GM12878 (cell line): ENCODE data around the gene DNAJC5. TPM values are rescaled to one million over a fixed set of nuclear protein-coding genes. Genes with fewer than 3 reads are reported as not detected.

Experiments
- ATAC-seq: fragments of 200-7000 bp; cut with Tn5 transposase; 3 replicates; pipeline ENCODE4 v1.9.1; 2020; ENCODE audit warnings: mild to moderate bottlenecking, moderate library complexity
- BruUV-seq: library from RNA; stranded (reverse); fragments of 400-500 nt; replicated peaks from 2 replicates; lab custom pipeline; 2021; lab: Mats Ljungman, UMichigan
- CTCF ChIA-PET: fragments of 300-600 bp; sonication (Branson Sonifier 250); formaldehyde crosslinking; extraction: SDS; loops from one replicate; lab custom pipeline; 2021; ENCODE audit warnings: inconsistent platforms; lab: Yijun Ruan, JAX
- POLR2A ChIA-PET: fragments of 350-600 bp; formaldehyde crosslinking; extraction: SDS; loops from one replicate; lab custom pipeline; 2021; ENCODE audit warnings: inconsistent platforms; lab: Charles Lee
- RAD21 ChIA-PET: fragments of 300-600 bp; sonication (Branson Sonifier 250); formaldehyde crosslinking; loops from one replicate; lab custom pipeline; 2023; ENCODE audit warnings: antibody characterized with exemption; ENCODE audit not compliant: unreplicated experiment; lab: Charles Lee
- SMC1A ChIA-PET: fragments of 300-600 bp; sonication (Branson Sonifier 250); formaldehyde crosslinking; loops from one replicate; lab custom pipeline; 2023; ENCODE audit not compliant: unreplicated experiment, uncharacterized antibody; lab: Charles Lee
- DNase-seq: peaks from one replicate; pipeline ENCODE4 v3.0.0-alpha.2; 2011; ENCODE audit warnings: low read depth, low spot score
- FAIRE-seq: peaks from 3 replicates; lab custom pipeline; 2011; peaks lifted over from hg19 to GRCh38; lab: Jason Lieb, UNC
- H2AFZ ChIP-seq: 2 replicates; pipeline ENCODE4 v1.6.0; 2011; ENCODE audit warnings: low read depth, low read length, control low read depth; ENCODE audit not compliant: control insufficient read depth
- H3K27ac ChIP-seq: 2 replicates; pipeline ENCODE4 v1.5.1; 2011; ENCODE audit warnings: control low read depth; ENCODE audit not compliant: control insufficient read depth, insufficient read depth
- H3K27me3 ChIP-seq, 2 experiments: replicated peaks in 1 of 2; 2 replicates each; pipeline versions ENCODE4 v1.6.0 to v1.6.1; 2011; ENCODE audit warnings: low read length in 1 of 2; ENCODE audit not compliant: control insufficient read depth in 2 of 2, insufficient read depth in 2 of 2
- H3K36me3 ChIP-seq, 2 experiments: 2 replicates each; pipeline ENCODE4 v1.5.1; 2011; ENCODE audit warnings: low read length in 1 of 2; ENCODE audit not compliant: control insufficient read depth in 2 of 2, insufficient read depth in 2 of 2
- H3K4me1 ChIP-seq: 2 replicates; pipeline ENCODE4 v1.6.1; 2011; ENCODE audit warnings: mild to moderate bottlenecking, low read length, moderate library complexity, mixed read lengths; ENCODE audit not compliant: control insufficient read depth, insufficient read depth
- H3K4me2 ChIP-seq: 2 replicates; pipeline ENCODE4 v1.6.0; 2011; ENCODE audit warnings: control low read depth; ENCODE audit not compliant: control insufficient read depth, insufficient read depth
- H3K4me3 ChIP-seq: fragments of 200-600 bp; sonication (generic); 2 replicates; pipeline ENCODE4 v1.5.1; 2016
- H3K79me2 ChIP-seq: 2 replicates; pipeline ENCODE4 v1.6.0; 2011; ENCODE audit warnings: low read length; ENCODE audit not compliant: control insufficient read depth, insufficient read depth
- H3K9ac ChIP-seq: 2 replicates; pipeline ENCODE4 v1.8.0; 2011; ENCODE audit warnings: low read length, control low read depth, mixed read lengths; ENCODE audit not compliant: control insufficient read depth, insufficient read depth
- H3K9me3 ChIP-seq: replicated peaks from 3 replicates; pipeline ENCODE4 v1.5.1; 2011; ENCODE audit warnings: mild to moderate bottlenecking, low read length; ENCODE audit not compliant: control insufficient read depth, insufficient read depth
- H4K20me1 ChIP-seq: 2 replicates; pipeline ENCODE4 v1.6.0; 2011; ENCODE audit not compliant: control insufficient read depth, insufficient read depth
- BRCA1 ChIP-seq: IDR thresholded peaks from 2 replicates; pipeline ENCODE4 v1.6.1; 2011; ENCODE audit warnings: low read depth, low read length, improper control_type of control experiment
- IRF4 ChIP-seq: IDR thresholded peaks from 2 replicates; pipeline ENCODE4 v1.6.1; 2011; ENCODE audit warnings: low read depth, low read length
- RAD51 ChIP-seq: fragments of 450-650 bp; IDR thresholded peaks from 2 replicates; pipeline ENCODE4 v1.6.1; 2016; ENCODE audit warnings: moderate library complexity, mild to moderate bottlenecking, inconsistent platforms
- SMARCA5 ChIP-seq: fragments of 450-650 bp; IDR thresholded peaks from 2 replicates; pipeline ENCODE4 v1.6.1; 2017; ENCODE audit warnings: mild to moderate bottlenecking
- YY1 ChIP-seq: IDR thresholded peaks from 2 replicates; pipeline ENCODE4 v1.6.1; 2011; ENCODE audit warnings: low read depth, mild to moderate bottlenecking, low read length
- WGBS: methylation state at CpG from one replicate; pipeline ENCODE4 v1.1.6; 2016; ENCODE audit warnings: low lambda C conversion rate; ENCODE audit not compliant: insufficient replicate concordance, insufficient coverage; ENCODE audit errors: missing lambda C conversion rate; 5-methylcytosine and 5-hydroxymethylcytosine counted together
- in situ Hi-C: fragments of 300-500 bp; cut with MboI; formaldehyde crosslinking; loops from 9 replicates; pipeline ENCODE4 v1.14.3; 2018; ENCODE audit warnings: mixed read lengths
- intact Hi-C: fragments of 100-400 bp; cut with micrococcal nuclease; formaldehyde crosslinking; loops from one replicate; pipeline ENCODE4 v1.14.2; 2022; ENCODE audit not compliant: unreplicated experiment
- polyA plus RNA-seq, 11 experiments: library from polyadenylated mRNA; depleted of rRNA in 4 of 11; unstranded in 6 of 11; stranded (reverse) in 5 of 11; fragments of >200 nt; fragmentation: Nextera tagmentation in 4 of 11; fragmentation: Illumina TruSeq in 1 of 11; extraction: Ambion mirVana in 4 of 11; extraction: Trizol in 1 of 11; gene quantifications; 1 replicate in 1 of 11; 2 replicates in 10 of 11; pipeline versions ENCODE4 v1.2.1 to v1.2.3, GENCODE V29; 2011 to 2016; ENCODE audit warnings: inconsistent platforms in 2 of 11, missing spikeins in 2 of 11, low read depth in 1 of 11
- total RNA-seq, 4 experiments: library from RNA; depleted of rRNA in 3 of 4; stranded (reverse); fragments of >200 nt in 3 of 4; fragmentation: Illumina TruSeq in 1 of 4; extraction: Trizol in 1 of 4; gene quantifications; 2 replicates each; pipeline versions ENCODE4 v1.2.1 to v1.2.3, GENCODE V29; 2013 to 2021
- TF ChIP-seq, protein P1 (sequence below): fragments of 450-650 bp; IDR thresholded peaks from 2 replicates; pipeline ENCODE4 v1.6.1; 2017; ENCODE audit warnings: mild to moderate bottlenecking, moderate library complexity
- TF ChIP-seq, protein P2 (sequence below): IDR thresholded peaks from 2 replicates; pipeline ENCODE4 v1.6.1; 2011; ENCODE audit warnings: low read depth, mild to moderate bottlenecking, low read length, moderate library complexity, borderline replicate concordance; ENCODE audit errors: extremely low read depth

Gene DNAJC5
- total and polyA plus RNA-seq, 10 of the 15 experiments (the other 5 are each of a cell fraction or from before 2014, with no cell fraction given): 0.69 to 36.8 (median 17.0) TPM

DNA sequence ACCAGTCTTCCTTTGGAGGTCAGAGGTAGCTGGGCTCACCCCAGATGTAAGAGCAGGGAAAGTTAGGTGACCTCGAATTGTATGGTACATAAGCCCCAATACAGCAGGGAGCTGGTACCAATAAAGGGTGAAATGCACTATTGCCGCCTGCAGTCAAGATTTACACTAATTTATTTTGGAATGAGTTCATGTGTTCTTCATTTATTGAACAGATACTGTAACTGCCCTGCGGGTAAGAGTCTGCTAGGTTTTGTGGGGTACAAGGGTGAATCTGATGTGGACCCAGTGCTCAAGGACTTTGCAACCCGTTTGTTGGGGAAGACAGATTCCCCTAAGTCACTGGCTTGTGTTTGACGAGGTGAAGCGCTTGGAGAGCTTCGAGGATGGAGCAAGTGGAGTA is 2.5 kb upstream of the DNAJC5 start:
- in situ Hi-C loops: no loop called here
- ChIA-PET POLR2A (no interaction called here), SMC1A (no interaction called here), RAD21 (no interaction called here), CTCF (no interaction called here)
- no TSS peak for BruUV-seq
- no peaks in the 10 kb centered on the region for H3K27me3 ChIP-seq
- DNase-seq (no peak), FAIRE-seq (no peak), ATAC-seq (no peak)
- no peak overlapping the region for H3K9ac ChIP-seq
- 92% methylated on average over 7 of the region's 7 CpGs for WGBS
- no peak overlapping the region for H2AFZ ChIP-seq
- intact Hi-C loops: no loop called here
- TF ChIP-seq SMARCA5: no peak
- no peak overlapping the region for H3K4me2 ChIP-seq
- H3K4me1 ChIP-seq: peaks cover 7% of the 10 kb centered on the region
- peaks cover 22% of the 10 kb centered on the region for H3K79me2 ChIP-seq
- H4K20me1 ChIP-seq: peaks cover 5% of the 10 kb centered on the region; the same call in 1 of the 2 replicates
- H3K9me3 ChIP-seq: no peaks in the 10 kb centered on the region
- peaks cover 8 to 13% of the 10 kb centered on the region in 2 experiments for H3K36me3 ChIP-seq
- H3K27ac ChIP-seq: no peak overlapping the region
- no peak overlapping the region for H3K4me3 ChIP-seq

DNA sequence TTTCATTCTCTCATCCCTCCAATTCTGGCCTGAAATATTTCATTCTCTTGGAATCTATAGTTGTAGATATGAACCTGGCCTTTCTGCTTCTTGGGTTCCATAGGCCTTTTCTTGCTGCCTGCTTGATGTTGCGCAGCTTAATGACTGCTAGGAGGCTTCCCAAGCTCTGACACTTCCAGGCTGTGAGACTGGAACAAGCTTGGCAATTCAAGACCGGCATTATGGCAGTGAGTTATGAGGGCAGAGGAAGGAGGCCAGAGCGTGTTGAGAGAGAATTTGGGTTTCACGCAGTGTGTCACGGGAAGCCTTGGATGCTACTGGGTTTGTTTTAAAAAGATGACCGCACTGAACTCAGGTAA is 948 bp upstream of the DNAJC5 start:
- no peak overlapping the region for H3K4me3 ChIP-seq
- intact Hi-C loops: no loop called here
- in situ Hi-C loops: no loop called here
- ChIA-PET RAD21 (interaction anchor here (1.5 kb wide), 1 partner anchor 186 kb away, joined by 3 read pairs; the partner anchor contains the start of genes ARFRP1 and ZGPAT), CTCF (no interaction called here), POLR2A (no interaction called here), SMC1A (interaction anchor here (1.4 kb wide), 1 partner anchor 28 kb away, joined by 6 read pairs; the partner anchor contains the start of gene TPD52L2)
- ATAC-seq (no peak), FAIRE-seq (no peak), DNase-seq (no peak)
- TF ChIP-seq, protein P1, sequence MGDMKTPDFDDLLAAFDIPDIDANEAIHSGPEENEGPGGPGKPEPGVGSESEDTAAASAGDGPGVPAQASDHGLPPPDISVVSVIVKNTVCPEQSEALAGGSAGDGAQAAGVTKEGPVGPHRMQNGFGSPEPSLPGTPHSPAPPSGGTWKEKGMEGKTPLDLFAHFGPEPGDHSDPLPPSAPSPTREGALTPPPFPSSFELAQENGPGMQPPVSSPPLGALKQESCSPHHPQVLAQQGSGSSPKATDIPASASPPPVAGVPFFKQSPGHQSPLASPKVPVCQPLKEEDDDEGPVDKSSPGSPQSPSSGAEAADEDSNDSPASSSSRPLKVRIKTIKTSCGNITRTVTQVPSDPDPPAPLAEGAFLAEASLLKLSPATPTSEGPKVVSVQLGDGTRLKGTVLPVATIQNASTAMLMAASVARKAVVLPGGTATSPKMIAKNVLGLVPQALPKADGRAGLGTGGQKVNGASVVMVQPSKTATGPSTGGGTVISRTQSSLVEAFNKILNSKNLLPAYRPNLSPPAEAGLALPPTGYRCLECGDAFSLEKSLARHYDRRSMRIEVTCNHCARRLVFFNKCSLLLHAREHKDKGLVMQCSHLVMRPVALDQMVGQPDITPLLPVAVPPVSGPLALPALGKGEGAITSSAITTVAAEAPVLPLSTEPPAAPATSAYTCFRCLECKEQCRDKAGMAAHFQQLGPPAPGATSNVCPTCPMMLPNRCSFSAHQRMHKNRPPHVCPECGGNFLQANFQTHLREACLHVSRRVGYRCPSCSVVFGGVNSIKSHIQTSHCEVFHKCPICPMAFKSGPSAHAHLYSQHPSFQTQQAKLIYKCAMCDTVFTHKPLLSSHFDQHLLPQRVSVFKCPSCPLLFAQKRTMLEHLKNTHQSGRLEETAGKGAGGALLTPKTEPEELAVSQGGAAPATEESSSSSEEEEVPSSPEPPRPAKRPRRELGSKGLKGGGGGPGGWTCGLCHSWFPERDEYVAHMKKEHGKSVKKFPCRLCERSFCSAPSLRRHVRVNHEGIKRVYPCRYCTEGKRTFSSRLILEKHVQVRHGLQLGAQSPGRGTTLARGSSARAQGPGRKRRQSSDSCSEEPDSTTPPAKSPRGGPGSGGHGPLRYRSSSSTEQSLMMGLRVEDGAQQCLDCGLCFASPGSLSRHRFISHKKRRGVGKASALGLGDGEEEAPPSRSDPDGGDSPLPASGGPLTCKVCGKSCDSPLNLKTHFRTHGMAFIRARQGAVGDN: no peak
- TF ChIP-seq YY1: no peak
- no peak for TF ChIP-seq RAD51
- TF ChIP-seq, protein P2, sequence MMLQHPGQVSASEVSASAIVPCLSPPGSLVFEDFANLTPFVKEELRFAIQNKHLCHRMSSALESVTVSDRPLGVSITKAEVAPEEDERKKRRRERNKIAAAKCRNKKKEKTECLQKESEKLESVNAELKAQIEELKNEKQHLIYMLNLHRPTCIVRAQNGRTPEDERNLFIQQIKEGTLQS: no peak
- no peak for TF ChIP-seq IRF4
- TF ChIP-seq BRCA1: no peak
- peak overlapping the region; percentile 95; the same call in 1 of the 2 replicates for H3K4me2 ChIP-seq
- 57% methylated on average over 6 of the region's 6 CpGs for WGBS
- no peak overlapping the region for H3K27ac ChIP-seq
- peaks cover 7% of the 10 kb centered on the region in 2 experiments for H3K36me3 ChIP-seq
- no peaks in the 10 kb centered on the region for H3K27me3 ChIP-seq
- H3K9me3 ChIP-seq: no peaks in the 10 kb centered on the region
- BruUV-seq: no TSS peak
- no peak overlapping the region for H3K9ac ChIP-seq
- H2AFZ ChIP-seq: no peak overlapping the region
- H3K79me2 ChIP-seq: peaks cover 36% of the 10 kb centered on the region
- H3K4me1 ChIP-seq: peaks cover 7% of the 10 kb centered on the region
- peaks cover 5% of the 10 kb centered on the region; the same call in 1 of the 2 replicates for H4K20me1 ChIP-seq
